Suprapubic skin (tissue), 3 donors: ENCODE results near the gene PIP.
"Not testable (repeated sequence)": the region's sequence is repeated elsewhere in the genome, so short reads cannot be mapped to it uniquely, and the experiment has no call there.

Experiments used
- CTCF ChIP-seq, 2 donors: fragments of 200-600 bp in 1 of 2; fragments of 450-650 bp in 1 of 2; sonication (generic) in 1 of 2; IDR thresholded peaks; one replicate each; pipeline ENCODE4 v1.5.1; 2016 to 2019; ENCODE audit warnings: antibody characterized with exemption in 2 of 2, mild to moderate bottlenecking in 1 of 2, moderate library complexity in 1 of 2
- POLR2A ChIP-seq, 2 donors: fragments of 450-650 bp; IDR thresholded peaks; one replicate each; pipeline ENCODE4 v1.6.1; 2017; ENCODE audit warnings: antibody characterized with exemption in 2 of 2, mild to moderate bottlenecking in 2 of 2, moderate library complexity in 2 of 2

GRCh38 chr7:143158617-143159016 is 26.7 kb downstream of the PIP start:
- TF ChIP-seq CTCF, POLR2A (IDR thresholded peaks at IDR 0.05): not testable (repeated sequence)
